Endothelial cell (in vitro differentiated cells): ENCODE results near the gene MBLAC1. TPM values are rescaled to one million over a fixed set of nuclear protein-coding genes. Genes with fewer than 3 reads are reported as not detected.

Experiments
- DNase-seq: peaks from one replicate; pipeline ENCODE4 v3.0.0; 2021; ENCODE audit warnings: low spot score
- H3K27ac Mint-ChIP-seq: one replicate; pipeline ENCODE4 v1.8.0; 2021; ENCODE audit warnings: mixed read lengths, inconsistent platforms; ENCODE audit not compliant: unreplicated experiment
- H3K27me3 Mint-ChIP-seq: one replicate; pipeline ENCODE4 v1.8.0; 2021; ENCODE audit warnings: mild to moderate bottlenecking, moderate library complexity, mixed read lengths, inconsistent platforms; ENCODE audit not compliant: unreplicated experiment
- H3K36me3 Mint-ChIP-seq: one replicate; pipeline ENCODE4 v1.8.0; 2021; ENCODE audit warnings: mild to moderate bottlenecking, low read depth, mixed read lengths, inconsistent platforms; ENCODE audit not compliant: unreplicated experiment
- H3K4me1 Mint-ChIP-seq: one replicate; pipeline ENCODE4 v1.8.0; 2021; ENCODE audit warnings: mild to moderate bottlenecking, mixed read lengths, inconsistent platforms; ENCODE audit not compliant: unreplicated experiment
- H3K4me3 Mint-ChIP-seq: one replicate; pipeline ENCODE4 v1.8.0; 2021; ENCODE audit warnings: mild to moderate bottlenecking, mixed read lengths, inconsistent platforms; ENCODE audit not compliant: unreplicated experiment
- H3K9me3 Mint-ChIP-seq: one replicate; pipeline ENCODE4 v1.8.0; 2021; ENCODE audit warnings: mixed read lengths, inconsistent platforms; ENCODE audit not compliant: unreplicated experiment
- CTCF ChIP-seq: fragments of 200-600 bp; sonication (generic); IDR thresholded peaks from one replicate; pipeline ENCODE4 v1.5.0; 2021; ENCODE audit warnings: antibody characterized with exemption; ENCODE audit not compliant: unreplicated experiment
- total RNA-seq: library from RNA; stranded (reverse); fragmentation: NEBNext Ultra II Directional; extraction: Animal tissue kit (Norgen Biotek cat#: 25700); gene quantifications from one replicate; pipeline ENCODE4 v1.2.1, GENCODE V29; 2021; ENCODE audit not compliant: unreplicated experiment

MBLAC1 gene
- total RNA-seq, 1 donor from 2014 or later = 1.6 TPM

DNA sequence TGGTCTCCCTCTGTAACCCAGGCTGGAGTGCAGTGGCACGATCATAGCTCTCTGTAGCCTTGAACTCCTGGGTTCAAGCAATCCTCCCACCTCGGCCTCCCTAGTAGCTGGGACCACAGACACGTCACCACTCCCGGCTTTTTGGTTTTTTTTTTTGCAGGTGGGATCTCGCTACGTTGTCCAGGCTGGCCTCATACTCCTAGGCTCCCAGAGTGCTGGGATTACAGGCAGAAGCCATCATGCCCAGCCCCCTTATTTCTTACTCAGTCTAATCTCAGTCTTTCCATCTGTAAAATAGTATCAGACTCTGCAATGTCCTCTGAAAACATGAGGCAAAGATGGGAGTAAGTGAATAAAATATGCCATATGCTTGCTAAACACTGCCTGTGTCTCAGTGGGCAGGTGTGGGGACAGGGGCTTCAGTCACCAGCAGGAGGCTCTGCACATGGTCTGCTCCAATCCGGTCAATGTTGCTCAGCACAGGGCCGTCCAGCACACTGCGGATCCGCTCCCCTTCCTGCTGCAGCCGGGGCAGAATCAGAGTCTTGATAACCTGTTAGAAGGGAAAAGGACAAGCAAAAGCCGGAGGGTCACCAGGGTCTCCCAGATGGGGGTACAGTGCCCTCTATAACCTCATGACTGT lies 17.1 kb upstream of the MBLAC1 start:
- H3K27me3 Mint-ChIP-seq = peaks cover 5% of the 10 kb centered on the region
- peaks cover 41% of the 10 kb centered on the region for H3K36me3 Mint-ChIP-seq
- peaks cover 2% of the 10 kb centered on the region for H3K4me1 Mint-ChIP-seq
- no peak for TF ChIP-seq CTCF
- H3K4me3 Mint-ChIP-seq = peak overlapping the region; percentile 11
- no peaks in the 10 kb centered on the region for H3K9me3 Mint-ChIP-seq
- no peak for DNase-seq
- H3K27ac Mint-ChIP-seq = no peak overlapping the region

DNA sequence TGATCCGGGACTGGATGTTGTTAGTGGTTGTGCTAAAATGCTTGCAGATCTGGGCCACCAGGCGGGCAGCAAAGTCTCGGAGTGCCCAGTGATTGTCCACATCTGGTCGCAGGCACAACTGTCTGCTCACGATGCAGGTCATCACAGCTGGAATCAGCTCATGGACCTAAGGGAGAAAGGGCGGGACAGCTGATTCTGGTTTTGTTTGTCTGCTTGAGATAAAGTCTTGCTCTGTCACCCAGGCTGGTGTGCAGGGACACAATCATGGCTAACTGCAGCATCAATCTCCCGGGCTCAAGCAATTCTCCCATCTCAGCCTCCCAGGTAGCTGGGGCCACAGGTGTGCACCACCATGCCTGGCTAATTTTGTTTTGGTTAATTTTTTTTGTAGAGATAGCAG lies 15.6 kb upstream of the MBLAC1 start:
- TF ChIP-seq CTCF = no peak
- Mint-ChIP-seq H3K4me1 (peaks cover 2% of the 10 kb centered on the region), H3K4me3 (peak overlapping the region; percentile 86), H3K27me3 (peaks cover 6% of the 10 kb centered on the region), H3K36me3 (peaks cover 45% of the 10 kb centered on the region), H3K27ac (no peak overlapping the region), H3K9me3 (no peaks in the 10 kb centered on the region)
- DNase-seq = no peak

DNA sequence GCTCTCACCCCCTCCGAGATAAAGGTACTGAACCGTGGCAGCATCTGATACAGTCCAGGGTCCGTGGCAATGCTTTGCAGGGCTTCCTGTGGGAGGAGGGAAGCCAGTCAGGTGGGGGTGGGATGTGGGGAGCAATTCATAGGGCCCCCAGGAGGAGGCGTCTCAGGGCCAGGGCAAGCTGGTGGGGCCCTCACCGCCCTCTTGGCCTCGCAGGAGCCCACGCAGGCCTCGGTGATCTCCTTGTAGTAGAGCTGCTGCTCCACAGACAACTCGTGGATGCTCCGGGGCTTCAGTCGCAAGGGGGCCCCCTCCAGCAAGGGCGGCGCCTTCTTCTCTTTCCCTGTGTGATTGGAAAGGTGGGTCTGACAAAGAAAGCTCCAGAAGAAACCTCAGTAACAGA lies 14.9 kb upstream of the MBLAC1 start:
- no peak for TF ChIP-seq CTCF
- no peaks in the 10 kb centered on the region for H3K9me3 Mint-ChIP-seq
- H3K36me3 Mint-ChIP-seq = peaks cover 41% of the 10 kb centered on the region
- no peak for DNase-seq
- H3K27me3 Mint-ChIP-seq = peaks cover 6% of the 10 kb centered on the region
- H3K4me3 Mint-ChIP-seq = no peak overlapping the region
- H3K27ac Mint-ChIP-seq = no peak overlapping the region
- peaks cover 2% of the 10 kb centered on the region for H3K4me1 Mint-ChIP-seq

DNA sequence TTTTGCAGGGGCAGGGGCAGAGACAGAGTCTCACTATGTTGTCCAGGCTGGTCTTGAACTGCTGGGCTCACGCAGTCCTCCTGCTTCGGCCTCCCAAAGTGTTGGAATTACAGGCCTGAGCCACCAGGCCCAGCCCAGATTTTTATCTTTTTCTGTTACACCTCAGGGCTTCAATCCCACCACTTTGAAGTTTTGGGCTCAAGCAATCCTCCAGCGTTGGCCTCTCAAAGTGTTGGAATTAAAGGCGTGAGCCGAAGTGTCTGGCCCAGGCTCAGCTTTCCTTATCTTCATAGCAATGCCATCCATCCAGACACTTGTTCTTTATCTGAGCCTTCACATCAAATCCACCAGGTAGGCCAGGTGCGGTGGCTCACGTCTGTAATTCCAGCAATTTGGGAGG lies 11.7 kb upstream of the MBLAC1 start:
- Mint-ChIP-seq H3K4me3 (peak overlapping the region; percentile 51), H3K9me3 (no peaks in the 10 kb centered on the region), H3K36me3 (peaks cover 29% of the 10 kb centered on the region), H3K4me1 (peaks cover 13% of the 10 kb centered on the region), H3K27ac (no peak overlapping the region), H3K27me3 (peaks cover 6% of the 10 kb centered on the region)
- no peak for DNase-seq
- TF ChIP-seq CTCF = no peak

- DNase-seq = no peak
- Mint-ChIP-seq H3K36me3 (peaks cover 8% of the 10 kb centered on the region), H3K27ac (peak overlapping the region; percentile 96), H3K4me1 (peaks cover 21% of the 10 kb centered on the region), H3K27me3 (peaks cover 7% of the 10 kb centered on the region), H3K9me3 (no peaks in the 10 kb centered on the region), H3K4me3 (peak overlapping the region; percentile 99)
- TF ChIP-seq CTCF = no peak
These were observed 8.2 kb upstream of the MBLAC1 start for GRCh38 chr7:100118388-100119071.
